Measurements from ENCODE around the gene PRMT1.

Gene PRMT1

GRCh38 chr19:49663224-49663623, 13.8 kb upstream of the PRMT1 start:
- Histone ChIP-seq H3K36me3 (ENCODE audit: control insufficient read depth, insufficient read depth, low read length) (no peaks in the 10 kb centered on the region), H3K4me3 (ENCODE audit: low read depth, low read length) (no peak overlapping the region), H3K27ac (no peak overlapping the region), H3K9ac (no peak overlapping the region), H3K79me2 (no peaks in the 10 kb centered on the region), H2AFZ (no peak overlapping the region), H3K4me2 (ENCODE audit: low read length) (no peak overlapping the region), H3K9me3 (ENCODE audit: control insufficient read depth, low read length) (no peaks in the 10 kb centered on the region), H3K4me1 (no peaks in the 10 kb centered on the region), H3K27me3 (ENCODE audit: control insufficient read depth, insufficient read depth, low read length) (no peaks in the 10 kb centered on the region)
- no peak for TF ChIP-seq CTCF (IDR thresholded peaks at IDR 0.05)

- no peaks in the 10 kb centered on the region for H3K27me3 ChIP-seq (ENCODE audit: control insufficient read depth, insufficient read depth, low read length)
- H2AFZ ChIP-seq = peak overlapping the region; percentile 93
- H3K27ac ChIP-seq = peak overlapping the region; percentile 92
- H3K9ac ChIP-seq = peak overlapping the region; percentile 5
- peak overlapping the region; percentile 100 for H3K4me2 ChIP-seq (ENCODE audit: low read length)
- no peaks in the 10 kb centered on the region for H3K4me1 ChIP-seq
- no peaks in the 10 kb centered on the region for H3K79me2 ChIP-seq
- H3K9me3 ChIP-seq (ENCODE audit: control insufficient read depth, low read length) = no peaks in the 10 kb centered on the region
- no peak for TF ChIP-seq CTCF (IDR thresholded peaks at IDR 0.05)
- peak overlapping the region; percentile 96 for H3K4me3 ChIP-seq (ENCODE audit: low read depth, low read length)
- H3K36me3 ChIP-seq (ENCODE audit: control insufficient read depth, insufficient read depth, low read length) = no peaks in the 10 kb centered on the region
These were observed 12.7 kb upstream of the PRMT1 start for GRCh38 chr19:49664171-49665035.

- Histone ChIP-seq H3K9me3 (ENCODE audit: control insufficient read depth, low read length) (no peaks in the 10 kb centered on the region), H3K4me2 (ENCODE audit: low read length) (peak overlapping the region; percentile 100), H3K79me2 (no peaks in the 10 kb centered on the region), H3K4me1 (no peaks in the 10 kb centered on the region), H2AFZ (peak overlapping the region; percentile 93), H3K27me3 (ENCODE audit: control insufficient read depth, insufficient read depth, low read length) (no peaks in the 10 kb centered on the region), H3K27ac (peak overlapping the region; percentile 92), H3K36me3 (ENCODE audit: control insufficient read depth, insufficient read depth, low read length) (no peaks in the 10 kb centered on the region), H3K9ac (peak overlapping the region; percentile 5), H3K4me3 (ENCODE audit: low read depth, low read length) (peak overlapping the region; percentile 96)
- no peak for TF ChIP-seq CTCF (IDR thresholded peaks at IDR 0.05)
These were observed 12.1 kb upstream of the PRMT1 start for GRCh38 chr19:49665036-49665350.

GRCh38 chr19:49665351-49666119, 11.5 kb upstream of the PRMT1 start, which contains the start of the genes BCL2L12 and IRF3:
Gene BCL2L12, plus strand, starts transcription at chr19:49665933. Its CDS starts 760 bp downstream, at chr19:49666693.
Gene IRF3, minus strand, starts transcription at chr19:49665857. Its CDS starts 1,019 bp downstream, at chr19:49664838.
- Histone ChIP-seq H3K27me3 (ENCODE audit: control insufficient read depth, insufficient read depth, low read length) (no peaks in the 10 kb centered on the region), H3K9ac (peak within 1 kb of the TSS; percentile 38), H3K79me2 (no peaks in the 10 kb centered on the region), H3K27ac (peak within 1 kb of the TSS; percentile 92), H3K9me3 (ENCODE audit: control insufficient read depth, low read length) (no peaks in the 10 kb centered on the region), H3K4me3 (ENCODE audit: low read depth, low read length) (peak within 1 kb of the TSS; percentile 96), H3K4me2 (ENCODE audit: low read length) (peak within 1 kb of the TSS; percentile 100), H3K4me1 (no peaks in the 10 kb centered on the region), H3K36me3 (ENCODE audit: control insufficient read depth, insufficient read depth, low read length) (no peaks in the 10 kb centered on the region), H2AFZ (peak within 1 kb of the TSS; percentile 93)
- no peak for TF ChIP-seq CTCF (IDR thresholded peaks at IDR 0.05)
